ENCODE measurements around the gene PTTG2.
"Not testable (repeated sequence)": the region's sequence is repeated elsewhere in the genome, so short reads cannot be mapped to it uniquely, and the experiment has no call there.

The PTTG2 gene

DNA sequence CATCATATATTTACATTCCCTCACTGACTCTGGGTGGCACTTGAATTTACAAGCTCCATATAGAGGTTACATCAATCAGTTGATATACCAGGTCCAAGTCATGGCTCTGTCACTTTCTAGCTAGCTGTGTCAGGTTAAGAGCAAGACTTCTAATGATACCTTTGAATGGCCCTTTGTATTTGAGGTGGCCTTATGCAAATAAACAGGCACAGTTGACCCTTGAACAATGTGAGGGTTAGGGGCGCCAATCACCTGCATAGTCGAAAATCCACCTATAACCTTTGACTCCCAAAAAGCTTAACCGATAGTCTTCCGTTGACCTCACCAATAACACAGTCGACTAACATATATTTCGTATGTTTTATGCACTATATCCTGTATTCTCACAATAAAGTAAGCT lies 1.3 kb upstream of the PTTG2 start:
- DNase-seq (ENCODE audit: low read depth) = no peak

DNA sequence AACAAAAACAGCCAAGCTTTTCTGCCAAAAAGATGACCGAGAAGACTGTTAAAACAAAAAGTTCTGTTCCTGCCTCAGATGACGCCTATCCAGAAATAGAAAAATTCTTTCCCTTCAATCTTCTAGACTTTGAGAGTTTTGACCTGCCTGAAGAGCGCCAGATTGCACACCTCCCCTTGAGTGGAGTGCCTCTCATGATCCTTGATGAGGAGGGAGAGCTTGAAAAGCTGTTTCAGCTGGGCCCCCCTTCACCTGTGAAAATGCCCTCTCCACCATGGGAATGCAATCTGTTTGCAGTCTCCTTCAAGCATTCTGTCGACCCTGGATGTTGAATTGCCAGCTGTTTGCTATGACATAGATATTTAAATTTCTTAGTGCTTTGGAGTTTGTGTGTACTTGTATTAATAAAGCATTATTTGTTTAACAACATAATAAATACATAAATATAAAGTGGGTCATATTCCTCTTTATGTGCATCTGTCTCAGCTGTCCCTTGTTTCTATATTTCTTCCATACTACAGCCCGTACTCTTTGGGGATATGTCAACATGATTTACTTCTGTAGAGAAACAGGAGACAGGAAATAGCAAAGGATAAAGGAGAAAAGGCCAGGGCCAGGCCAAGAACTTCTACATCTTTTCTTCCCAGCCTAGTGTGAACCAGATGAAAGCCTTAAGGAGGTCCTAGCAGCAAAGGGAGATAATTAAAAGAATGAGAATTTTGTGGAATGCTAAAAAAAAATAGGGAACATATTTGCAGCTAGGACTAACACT lies 667 bp downstream of the PTTG2 start:
- no peak for DNase-seq (ENCODE audit: low read depth)

DNA sequence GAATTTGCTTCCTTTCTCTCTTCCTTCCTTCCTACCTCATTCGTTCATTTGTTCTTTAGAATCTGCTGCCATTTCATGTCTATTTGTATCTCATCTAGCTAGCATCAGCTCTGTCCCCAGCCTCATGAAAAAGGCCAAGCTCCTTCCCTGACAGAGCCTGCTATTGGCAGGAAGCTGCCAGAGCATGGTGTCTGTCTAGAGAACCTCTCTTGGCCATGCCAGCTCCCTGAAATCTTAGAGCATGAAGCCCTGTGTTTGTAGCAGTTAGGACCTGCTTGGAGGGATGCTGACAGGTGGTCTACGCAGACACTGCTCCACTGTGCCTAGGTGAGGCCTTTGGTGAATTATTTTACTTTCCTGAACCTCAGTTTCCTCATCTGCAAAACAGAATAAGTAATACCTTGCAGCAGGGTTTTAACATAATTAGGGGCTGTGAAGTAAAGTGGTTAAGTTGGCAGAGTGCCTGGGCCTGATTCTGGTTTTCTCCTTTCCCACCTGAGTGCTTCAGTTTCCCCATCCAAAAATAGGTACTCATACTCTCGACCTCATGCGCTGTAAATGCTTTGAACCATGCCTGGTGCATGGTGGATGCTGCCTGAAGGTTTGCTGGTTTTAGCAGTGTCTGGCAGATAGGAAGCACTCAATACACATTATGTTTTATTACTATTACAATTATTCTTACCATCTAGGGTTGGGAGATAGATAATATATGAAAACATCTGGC lies 4.7 kb downstream of the PTTG2 start:
- DNase-seq (ENCODE audit: low read depth) = no peak

DNA sequence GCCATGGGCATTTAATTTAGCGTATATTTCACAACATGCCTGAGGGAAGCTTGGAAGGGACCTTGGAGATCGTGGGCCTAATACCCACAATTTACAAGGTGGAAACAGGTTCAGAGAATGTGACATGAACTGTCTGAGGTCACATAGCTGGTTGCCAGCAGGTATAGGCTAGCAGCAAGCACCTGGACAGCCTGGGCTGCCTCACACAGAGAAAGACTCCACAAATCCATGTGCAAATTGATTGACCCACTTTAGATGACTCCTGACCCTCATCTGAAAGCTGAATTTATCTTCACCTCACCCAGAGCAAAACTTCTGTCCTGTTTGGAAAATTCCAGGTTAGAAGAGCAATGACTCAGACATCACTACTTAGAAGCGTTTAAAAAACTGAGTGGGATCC lies 5.8 kb downstream of the PTTG2 start:
- no peak for DNase-seq (ENCODE audit: low read depth)

DNA sequence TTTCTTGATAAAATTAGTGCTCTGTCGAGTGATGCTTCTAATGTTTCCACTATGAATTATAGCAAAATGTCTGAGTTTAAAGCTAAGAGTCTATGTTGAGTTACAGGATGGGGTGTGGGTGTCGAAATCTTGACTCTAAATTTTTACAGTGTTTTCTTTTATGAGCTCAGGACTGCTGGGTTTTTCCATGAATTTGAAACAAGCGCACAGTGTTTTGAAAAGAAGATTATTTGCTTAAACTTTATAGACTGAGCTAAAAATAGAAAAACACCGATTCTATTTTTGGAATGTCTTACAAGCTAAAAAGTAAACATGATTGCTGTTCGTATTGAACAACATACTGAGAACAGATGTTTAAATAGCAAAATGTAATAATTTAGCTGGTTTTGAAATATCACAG lies 7.5 kb downstream of the PTTG2 start:
- DNase-seq (ENCODE audit: low read depth) = no peak

DNA sequence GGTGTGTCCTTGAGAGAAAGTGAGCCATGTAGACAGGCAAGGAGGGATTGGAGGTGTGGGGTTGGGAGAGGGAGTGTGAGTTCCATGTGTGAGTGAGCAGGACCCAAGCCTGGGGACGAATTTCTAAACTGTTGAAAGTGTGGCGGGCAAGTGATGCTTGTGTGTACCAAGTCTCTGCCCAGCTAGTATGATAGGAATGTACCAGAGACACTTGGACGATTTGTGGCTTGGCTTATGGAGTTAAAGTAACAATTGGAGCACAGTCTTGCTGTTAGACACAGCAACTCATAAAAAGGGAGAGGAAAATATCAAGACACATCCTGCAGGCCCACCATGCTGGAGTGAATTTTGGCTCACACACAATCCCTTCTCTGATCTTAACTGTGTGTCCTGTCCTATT lies 8.5 kb downstream of the PTTG2 start:
- no peak for DNase-seq (ENCODE audit: low read depth)

DNA sequence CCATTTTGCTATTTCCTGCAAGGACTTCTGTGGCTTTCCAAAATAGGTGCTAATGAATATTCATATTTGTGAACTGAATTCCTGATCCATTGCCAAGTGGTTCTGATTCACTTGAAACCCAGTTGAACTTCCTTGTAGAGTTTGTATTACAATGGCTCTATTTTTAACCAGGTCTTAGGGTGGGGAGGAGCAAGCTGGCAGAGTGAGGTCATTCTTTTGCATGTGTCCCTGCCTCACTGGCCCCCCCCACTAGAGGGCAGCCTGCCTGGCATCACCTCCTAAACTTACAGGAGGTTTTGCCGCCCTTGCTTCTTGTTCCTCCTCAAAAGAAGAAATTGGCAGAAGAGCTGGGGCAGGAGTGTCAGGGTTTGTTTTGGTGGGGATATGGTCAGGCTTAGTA lies 10.5 kb downstream of the PTTG2 start:
- DNase-seq (ENCODE audit: low read depth) = no peak

DNA sequence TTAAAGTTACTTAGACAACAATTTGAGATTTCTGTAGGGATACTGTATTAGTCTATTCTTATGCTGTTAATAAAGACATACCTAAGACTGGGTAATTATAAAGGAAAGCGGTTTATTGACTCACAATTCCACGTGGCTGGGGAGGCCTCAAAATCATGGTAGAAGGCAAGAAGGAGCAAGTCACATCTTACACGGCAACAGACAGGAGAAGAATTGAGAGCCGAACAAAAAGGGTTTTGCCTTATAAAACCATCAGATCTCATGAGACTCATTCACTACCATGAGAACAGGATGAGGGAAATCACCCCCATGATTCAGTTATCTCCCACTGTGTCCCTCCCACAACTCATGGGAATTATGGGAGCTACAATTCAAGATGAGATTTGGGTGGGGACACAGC lies 11.0 kb downstream of the PTTG2 start:
- DNase-seq (ENCODE audit: low read depth) = no peak

DNA sequence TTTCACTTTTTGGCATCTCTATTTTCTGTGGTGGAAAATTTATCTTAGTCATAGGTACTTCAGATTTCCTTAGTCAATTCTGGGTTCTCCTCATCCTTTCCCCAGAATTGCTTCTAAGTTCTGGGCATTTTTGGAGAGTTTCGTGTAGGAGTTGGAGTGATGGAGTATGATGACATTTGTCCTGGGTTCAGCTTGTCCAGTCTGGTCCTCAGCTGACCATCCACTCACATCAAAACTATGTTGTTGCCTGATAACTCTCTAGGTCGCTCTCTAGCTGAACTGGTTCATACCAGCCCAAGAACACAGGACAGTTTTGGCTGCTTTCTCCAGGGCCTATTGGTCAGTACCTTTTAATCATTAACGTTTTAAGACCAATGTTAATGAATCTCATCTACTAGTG lies 13.2 kb downstream of the PTTG2 start:
- no peak for DNase-seq (ENCODE audit: low read depth)

DNA sequence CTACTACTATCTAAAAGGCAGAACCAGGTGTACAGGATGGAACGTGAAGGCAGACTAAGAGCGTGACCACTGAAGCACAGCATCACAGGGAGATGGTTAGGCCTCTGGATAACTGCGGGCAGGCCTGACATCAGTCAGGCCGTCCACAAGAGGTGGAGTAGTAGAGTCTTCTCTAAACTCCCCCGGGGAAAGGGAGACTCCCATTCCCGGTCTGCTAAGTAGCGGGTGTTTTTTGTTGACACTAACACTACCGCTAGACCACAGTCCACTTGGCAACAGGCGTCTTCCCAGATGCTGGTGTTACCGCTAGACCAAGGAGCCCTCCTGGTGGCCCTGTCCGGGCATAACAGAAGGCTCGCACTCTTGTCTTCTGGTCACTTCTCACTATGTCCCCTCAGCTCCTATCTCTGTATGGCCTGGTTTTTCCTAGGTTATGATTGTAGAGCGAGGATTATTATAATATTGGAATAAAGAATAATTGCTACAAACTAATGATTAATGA lies 15.2 kb downstream of the PTTG2 start:
- not testable (repeated sequence) for DNase-seq (ENCODE audit: low read depth)

DNA sequence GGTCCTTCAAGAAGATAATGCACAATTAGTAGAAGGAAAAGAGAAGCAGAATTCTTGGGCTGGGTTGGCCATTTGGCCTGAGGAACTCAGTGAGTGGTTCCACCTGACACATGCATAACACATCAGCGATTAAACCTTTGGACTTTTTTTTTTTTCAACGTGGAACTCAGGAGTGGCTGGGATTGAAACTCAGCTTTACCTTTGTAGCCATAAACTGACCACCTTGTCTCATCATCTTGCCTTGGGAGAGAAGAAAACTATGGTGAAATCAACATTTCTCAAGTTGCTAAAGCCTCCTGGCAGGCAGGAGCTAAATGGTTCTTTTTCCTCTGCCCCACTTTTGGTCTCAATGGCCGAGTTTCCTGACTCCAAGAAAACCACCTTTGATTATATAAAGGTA lies 16.3 kb downstream of the PTTG2 start:
- DNase-seq (ENCODE audit: low read depth) = no peak

DNA sequence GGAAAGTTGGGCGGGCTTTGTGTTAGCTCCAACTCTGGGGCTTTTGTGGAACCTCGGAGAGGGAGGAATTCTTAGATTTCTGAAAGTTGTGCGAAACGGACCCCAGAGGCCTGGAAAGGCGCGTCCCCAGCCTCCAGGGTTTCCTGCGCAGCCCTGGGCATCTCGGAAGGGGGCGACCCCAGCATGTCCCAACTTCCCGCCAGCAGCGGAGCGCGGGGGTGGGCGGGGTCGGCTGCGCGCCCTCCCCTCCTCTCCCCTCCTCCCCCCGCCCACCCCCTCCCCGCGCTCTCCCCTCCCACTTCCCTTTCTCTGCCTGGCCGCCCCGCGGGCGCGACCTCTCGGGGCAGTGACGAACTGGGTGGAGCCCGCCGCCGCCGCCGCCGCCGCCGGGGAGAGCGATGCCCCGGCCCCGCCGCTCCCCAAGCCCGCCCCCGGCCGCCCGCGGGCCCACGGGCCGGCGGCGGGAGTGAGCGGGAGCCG lies 16.8 kb downstream of the PTTG2 start:
- peak; percentile 51 for DNase-seq (ENCODE audit: low read depth)

DNA sequence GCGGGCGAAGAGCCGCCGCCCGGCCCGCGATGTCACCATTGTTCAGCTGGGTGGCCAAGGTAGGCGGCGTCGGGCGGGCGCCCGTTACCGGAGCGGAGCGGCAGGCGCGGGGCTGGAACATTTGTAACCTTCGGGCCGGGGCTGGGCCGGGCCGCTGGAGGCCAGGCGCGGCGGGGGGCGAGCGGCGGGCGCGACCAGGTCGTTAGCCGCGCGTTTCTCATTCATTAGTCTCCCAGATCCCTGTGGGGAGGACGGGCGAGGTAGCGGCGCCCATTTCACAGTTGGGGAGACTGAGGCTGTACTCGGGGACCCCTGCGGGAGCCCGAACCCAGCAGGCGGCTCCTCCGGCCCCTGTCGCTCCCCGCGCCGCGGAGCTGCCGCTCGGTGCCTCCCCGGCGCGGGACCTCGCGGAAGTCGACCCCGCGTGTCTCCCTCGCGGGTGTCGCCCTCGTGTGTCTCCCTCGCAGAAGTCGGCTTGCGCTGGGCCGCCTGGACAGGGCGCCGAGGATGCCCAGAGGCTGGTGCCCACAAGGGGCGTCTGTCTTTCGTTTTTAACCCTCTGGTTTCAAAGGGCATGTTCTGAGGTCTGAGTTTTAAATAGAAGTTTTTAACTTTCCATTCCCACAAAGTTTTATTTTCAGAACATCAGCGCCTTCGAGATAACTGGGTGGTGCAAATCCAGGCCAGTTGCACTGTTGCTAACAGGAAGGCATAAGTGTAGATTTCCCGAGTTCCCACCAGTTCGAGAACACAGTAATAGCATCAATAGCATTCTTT lies 17.5 kb downstream of the PTTG2 start:
- peak; percentile 45 for DNase-seq (ENCODE audit: low read depth)

DNA sequence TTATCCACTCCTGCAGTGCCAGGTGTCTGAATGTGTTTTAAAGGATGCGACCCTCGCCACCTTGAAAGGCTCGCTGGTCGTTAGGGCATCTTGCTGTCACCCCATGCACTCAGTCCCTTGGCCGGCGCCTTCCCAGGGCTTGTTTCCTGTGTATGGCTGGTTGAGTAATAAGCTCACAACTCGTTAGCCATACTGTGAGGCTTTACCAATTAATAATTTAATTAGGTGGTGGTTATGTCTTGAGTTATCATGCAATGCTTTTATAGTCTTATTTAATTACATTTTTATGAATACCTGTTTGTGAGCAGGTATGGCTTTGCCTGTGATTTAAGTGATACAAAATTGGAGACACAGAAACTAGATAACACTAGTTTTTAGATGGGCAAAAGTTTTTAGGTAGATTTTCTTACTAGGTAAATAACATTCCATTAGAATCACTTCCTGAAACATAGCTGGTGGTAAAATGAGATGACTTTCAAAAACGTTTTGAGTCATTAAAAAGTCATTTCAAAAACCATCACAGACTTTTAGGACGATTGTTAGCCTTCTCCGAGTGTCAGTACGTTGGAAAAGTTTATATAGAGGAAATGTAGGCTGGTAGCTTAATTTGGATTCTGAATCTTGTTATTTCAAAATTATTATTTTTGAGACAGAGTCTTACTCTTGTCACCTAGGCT lies 18.2 kb downstream of the PTTG2 start:
- DNase-seq (ENCODE audit: low read depth) = no peak

DNA sequence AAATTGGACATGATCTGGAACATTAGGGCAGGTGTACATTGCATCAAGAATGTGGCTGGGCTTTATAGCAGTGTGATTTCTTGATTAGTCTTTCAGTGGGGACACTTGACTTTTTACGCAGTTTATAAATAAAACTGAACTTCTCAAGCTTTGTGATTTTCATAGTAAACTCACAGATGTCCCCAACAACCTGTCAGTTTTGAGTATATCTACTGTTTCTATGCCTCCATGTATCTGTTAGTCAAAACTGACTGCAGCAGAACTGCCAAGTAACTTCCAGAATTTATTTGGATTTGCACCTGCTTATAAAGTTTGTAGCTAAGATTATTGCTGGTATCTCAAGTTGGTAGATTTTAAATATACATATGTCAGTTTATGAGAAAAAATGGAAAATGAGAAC lies 20.0 kb downstream of the PTTG2 start:
- no peak for DNase-seq (ENCODE audit: low read depth)

DNA sequence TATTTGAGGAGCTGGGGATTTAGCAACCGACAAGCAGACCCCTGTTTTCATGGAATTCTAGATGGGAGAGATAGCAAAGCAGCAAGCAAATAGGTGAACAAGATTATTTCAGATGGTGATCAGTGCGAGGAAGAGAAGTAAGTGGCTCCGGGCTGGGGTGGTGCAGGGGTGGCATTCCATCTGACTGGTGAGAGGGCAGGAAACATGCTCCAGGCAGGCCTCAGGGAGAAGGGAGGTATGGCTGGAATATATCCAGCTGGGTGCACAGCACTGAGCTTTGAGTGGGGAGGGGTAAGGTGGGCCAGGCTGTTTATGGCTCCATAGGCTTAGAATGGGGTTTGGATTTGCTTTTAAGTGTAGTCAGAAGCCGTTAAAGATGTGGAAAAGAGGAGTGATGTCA lies 21.2 kb downstream of the PTTG2 start:
- no peak for DNase-seq (ENCODE audit: low read depth)

DNA sequence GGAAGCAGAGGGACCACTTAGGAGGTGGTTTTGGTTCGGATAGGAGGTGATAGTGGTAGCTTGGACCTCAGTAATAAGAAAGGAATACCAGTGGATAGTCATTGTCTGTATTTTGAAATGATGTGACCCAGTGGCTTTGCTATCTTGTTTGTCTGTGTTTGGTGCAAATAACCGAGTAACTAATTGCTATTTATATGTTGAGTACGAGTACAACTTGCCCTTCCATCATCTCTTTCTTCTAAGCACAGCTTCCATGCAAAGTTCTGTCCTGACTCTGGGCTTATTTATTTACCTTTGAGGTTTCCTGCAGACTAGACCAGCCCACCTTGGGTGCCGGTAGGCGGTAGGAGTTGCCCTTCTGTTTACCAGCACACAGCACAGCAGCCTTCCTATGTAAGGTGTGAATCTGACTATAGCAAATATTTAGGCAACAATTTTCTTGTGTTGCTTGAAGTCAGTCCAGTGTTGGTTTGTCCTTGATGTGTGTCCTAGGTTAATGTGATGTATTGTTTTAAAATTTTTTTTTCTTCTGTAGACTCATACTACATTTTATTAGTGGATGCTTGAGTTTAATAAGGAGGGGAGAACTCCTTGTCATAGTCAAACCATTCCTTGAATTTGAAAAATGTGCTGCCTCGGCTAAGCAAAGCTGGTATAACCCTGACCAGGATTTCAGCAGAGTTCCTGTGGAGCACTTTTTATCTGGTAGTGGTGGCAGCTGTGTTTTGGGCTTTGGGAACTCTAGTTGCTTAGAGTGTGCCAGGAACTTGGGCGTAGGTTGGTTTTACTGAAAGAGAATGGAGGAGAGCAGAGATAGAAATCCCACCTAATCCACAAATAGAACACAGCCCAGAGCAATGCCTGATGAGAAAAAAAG lies 21.9 kb downstream of the PTTG2 start:
- no peak for DNase-seq (ENCODE audit: low read depth)

DNA sequence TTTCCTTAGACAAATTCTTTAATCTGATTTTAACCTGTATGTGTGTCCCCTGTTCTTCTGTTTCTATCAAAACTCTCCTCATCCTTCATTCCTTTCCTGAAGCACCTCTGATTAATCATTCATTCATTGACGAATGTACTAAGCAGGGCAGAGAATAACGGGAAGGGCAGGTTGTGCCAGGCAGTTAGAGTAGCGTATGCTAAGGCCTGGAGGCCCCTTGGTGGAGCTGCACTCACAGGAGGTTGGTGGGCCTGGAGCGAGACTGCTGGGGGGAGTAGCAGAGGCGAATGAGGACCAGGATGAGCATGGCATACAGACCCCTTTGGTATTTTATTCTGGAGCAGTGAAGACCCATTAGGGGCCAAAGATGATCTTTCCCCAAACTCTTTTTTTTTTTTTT lies 22.5 kb downstream of the PTTG2 start:
- no peak for DNase-seq (ENCODE audit: low read depth)

DNA sequence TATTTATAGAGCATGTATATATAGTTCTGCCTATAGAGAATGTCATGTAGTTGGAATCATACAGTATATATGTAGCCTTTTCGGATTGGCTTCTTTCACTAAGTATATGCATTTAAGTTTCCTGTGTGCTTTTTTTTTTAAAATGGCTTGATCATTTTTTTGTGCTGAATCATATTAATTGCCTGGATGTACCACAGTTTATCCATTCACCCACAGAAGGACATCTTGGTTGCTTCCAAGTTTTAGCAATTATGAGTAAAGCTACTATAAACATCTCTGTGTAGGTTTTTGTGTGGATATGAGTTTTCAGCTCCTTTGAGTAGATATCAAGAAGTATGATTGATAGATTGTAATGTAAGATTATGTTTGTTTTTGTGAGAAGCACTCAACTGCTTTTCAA lies 23.8 kb downstream of the PTTG2 start:
- no peak for DNase-seq (ENCODE audit: low read depth)

DNA sequence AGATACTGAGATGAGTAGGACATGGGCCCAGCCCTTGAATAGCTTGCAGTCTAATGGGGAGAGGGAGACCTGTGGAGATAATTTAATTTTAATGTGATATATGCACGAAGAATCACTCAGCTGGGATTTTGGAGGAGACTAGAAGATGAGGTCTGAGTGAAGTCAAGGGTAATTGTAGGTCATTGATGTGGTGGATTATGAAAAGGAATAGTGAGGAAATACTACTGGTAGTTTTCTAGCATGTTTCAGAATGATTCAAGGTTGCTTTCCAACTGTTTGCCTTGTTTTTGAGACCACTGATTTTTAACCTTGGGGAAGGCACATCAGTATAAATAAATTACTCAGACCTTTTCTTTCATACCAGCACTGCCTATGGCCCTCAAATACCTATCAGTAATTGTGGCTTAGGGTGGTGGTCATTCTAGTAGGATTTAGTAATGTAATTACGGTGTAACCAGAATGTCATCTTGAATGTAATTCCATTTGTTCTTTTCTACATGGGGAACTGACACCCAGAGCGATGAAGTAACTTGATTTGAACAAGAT lies 25.6 kb downstream of the PTTG2 start:
- no peak for DNase-seq (ENCODE audit: low read depth)

DNA sequence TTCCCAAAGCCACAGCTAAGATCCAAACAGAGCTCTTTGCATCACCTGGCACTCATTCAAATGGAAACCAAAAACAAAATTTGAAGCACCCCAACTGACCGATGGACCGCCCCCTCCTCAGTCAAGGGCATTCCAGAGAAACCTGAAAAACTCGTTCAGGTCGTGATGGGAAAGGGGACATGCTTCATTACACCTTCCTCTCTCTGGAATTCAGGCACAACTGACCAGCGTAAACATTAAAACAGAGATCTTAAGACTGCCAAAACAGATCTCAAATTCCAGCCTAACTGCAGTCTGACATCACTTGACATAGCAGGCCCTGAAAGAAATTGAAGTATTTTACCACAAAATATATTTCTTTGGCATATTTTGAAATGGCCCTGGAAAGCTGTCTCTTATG lies 28.5 kb downstream of the PTTG2 start:
- no peak for DNase-seq (ENCODE audit: low read depth)
